A172 (cell line): ENCODE results near the gene PRSS33. TPM values are rescaled to one million over a fixed set of nuclear protein-coding genes. Genes with fewer than 3 reads are reported as not detected.

Experiments
- DNase-seq: peaks from one replicate; pipeline ENCODE4 v3.0.0-alpha.2; 2015; ENCODE audit warnings: low spot score
- total RNA-seq: library from RNA; depleted of rRNA; stranded (reverse); fragments of >200 nt; shearing (Covaris generic); gene quantifications from 2 replicates; pipeline ENCODE4 v1.2.3, GENCODE V29; 2014

The PRSS33 gene
- total RNA-seq, 1 experiment from 2014 or later = 0.17 TPM

DNA sequence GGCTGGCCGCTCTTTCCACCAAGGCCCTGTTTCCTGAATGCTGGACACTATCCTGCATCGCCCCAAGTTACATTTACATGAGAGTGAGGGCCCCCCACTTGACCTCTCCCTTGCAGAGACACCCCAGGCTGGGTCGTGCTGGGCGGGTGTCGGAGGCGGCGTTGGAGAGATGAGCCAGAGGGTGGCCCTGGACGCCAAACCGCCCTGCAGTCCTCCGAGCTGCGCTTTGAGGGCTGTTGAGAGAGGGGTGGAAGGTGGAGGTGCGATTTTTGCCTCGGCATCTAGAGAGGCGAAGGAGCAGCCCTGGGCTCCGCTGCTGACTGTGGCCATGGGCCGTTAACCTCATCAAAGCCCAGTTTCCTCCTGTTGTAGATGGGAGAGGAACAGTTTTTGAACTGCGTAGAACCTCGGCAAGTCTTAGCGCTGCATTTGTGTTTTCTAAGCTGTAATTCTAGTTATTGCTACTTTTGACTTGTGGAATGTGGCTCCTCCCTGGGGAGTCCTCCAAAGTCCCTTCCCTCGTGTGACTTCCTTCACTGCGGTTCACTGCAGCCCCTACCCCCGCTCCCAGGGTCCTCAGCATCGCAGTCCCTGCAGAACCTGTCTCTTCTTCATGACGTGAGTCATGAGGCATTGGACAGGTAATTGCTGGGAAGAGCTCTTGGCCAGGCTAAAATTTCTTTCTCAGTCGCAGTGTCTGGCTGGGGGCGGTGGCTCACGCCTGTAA is 9.3 kb downstream of the PRSS33 start:
- DNase-seq = no peak

- peak; percentile 61 for DNase-seq
Measured at GRCh38 chr16:2777231-2777902, 10.0 kb downstream of the PRSS33 start, which contains the start of gene ELOB. Gene ELOB, minus strand, starts transcription at chr16:2777280. Its CDS starts 41 bp downstream, at chr16:2777239.

- no peak for DNase-seq
Measured at GRCh38 chr16:2776500-2777139, 10.7 kb downstream of the PRSS33 start.

GRCh38 chr16:2775765-2776499 is 11.4 kb downstream of the PRSS33 start:
- no peak for DNase-seq

DNA sequence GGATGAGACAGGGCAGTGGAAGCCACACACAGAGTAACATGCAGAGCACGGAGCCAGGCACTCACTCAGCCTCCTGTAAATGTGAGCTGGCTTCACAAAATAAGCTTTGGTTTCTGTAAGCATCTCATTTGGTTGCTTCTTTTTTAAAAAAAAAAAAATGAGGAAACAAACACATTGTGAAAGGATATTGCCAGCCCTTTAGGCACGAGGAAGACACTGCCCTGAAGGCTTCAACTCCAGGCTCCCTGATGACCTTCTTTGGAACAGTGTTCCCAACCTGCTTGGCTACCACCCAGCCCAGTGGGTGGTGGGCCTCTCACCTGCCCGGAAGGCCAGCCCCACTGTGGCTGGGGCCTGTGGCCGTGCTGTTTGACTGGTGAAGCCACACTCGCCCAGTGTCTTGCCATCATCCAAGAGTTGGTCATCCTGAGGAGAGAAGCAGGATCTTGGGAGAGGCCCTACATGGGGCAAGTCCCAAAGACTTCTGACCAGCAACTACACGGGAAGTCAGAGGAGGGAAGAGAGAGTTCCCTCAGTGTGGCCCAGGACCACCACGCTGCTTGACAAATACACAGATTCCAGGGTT is 12.1 kb downstream of the PRSS33 start:
- no peak for DNase-seq

GRCh38 chr16:2774161-2774891 is 13.0 kb downstream of the PRSS33 start:
- no peak for DNase-seq

- peak; percentile 66 for DNase-seq
Measured at GRCh38 chr16:2773188-2773968, 14.0 kb downstream of the PRSS33 start.

DNA sequence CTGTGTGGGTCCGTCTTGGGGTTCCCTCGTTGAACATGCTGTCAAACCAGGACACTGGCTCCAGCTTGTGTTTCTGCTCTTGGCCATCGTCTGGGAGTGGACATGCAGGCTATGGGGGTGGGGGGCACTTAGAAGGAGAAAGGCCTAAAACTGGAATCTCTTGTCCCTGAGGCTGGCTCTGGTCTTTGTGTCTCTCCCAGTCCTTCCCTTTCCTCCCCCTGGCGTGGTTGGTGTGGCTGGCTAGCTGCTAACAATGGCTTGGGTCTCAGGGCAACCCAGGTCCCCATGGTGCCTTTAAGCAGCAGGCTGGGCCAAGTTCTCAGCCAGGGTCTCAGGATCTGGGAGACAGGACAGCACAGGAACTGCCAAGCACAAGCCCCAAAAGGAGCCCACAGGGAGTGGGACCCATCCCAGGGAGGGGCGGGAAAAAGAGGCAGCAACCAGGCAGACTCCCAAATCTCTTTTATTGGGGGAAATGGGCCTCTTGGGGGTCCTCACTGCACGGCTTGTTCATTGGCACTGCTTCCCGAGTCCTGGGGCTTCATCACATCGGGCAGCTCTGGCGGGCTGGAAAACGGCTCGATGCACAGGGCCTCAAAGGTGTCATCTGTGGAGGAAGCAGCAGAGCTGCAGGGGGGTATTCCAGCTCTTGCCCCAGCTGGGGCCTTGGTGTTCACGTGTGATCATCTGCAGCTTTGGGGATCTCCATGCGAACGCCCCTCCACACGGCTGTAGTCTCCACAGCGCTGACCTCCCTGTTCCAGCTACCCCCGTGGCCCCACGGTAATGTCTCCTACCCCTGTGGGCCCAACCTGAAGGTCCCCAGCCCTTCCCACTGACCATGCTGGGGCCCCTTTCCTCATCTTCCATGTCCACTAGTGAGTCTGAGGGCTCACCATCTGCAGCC is 15.6 kb downstream of the PRSS33 start:
- DNase-seq = no peak

GRCh38 chr16:2770057-2770951 is 17.1 kb downstream of the PRSS33 start:
- peak; percentile 38 for DNase-seq

- peak; percentile 51 for DNase-seq
Measured at GRCh38 chr16:2769675-2770056, 17.7 kb downstream of the PRSS33 start.

DNA sequence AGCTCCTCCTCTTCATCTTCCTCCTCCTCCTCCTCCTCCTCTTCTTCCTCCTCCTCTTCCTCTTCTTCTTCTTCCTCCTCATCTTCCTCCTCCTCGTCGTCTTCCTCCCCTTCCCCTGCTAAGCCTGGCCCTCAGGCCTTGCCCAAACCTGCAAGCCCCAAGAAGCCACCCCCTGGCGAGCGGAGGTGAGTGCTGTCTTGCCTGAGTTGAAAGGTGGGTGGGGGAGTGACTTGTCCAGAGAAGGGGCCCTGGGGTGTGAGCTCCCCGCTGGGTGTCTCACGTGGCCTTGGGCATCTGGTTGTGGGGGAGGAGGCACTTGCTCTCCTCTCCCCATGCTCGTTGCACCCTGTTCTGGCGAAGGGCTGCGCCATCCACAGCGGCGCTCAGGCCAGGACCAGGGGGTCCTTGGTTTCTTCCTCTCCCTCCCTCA is 18.2 kb downstream of the PRSS33 start:
- no peak for DNase-seq

GRCh38 chr16:2768403-2769089 is 18.8 kb downstream of the PRSS33 start:
- DNase-seq = no peak

- peak; percentile 87 for DNase-seq
Measured at GRCh38 chr16:2767891-2768290, 19.5 kb downstream of the PRSS33 start.

DNA sequence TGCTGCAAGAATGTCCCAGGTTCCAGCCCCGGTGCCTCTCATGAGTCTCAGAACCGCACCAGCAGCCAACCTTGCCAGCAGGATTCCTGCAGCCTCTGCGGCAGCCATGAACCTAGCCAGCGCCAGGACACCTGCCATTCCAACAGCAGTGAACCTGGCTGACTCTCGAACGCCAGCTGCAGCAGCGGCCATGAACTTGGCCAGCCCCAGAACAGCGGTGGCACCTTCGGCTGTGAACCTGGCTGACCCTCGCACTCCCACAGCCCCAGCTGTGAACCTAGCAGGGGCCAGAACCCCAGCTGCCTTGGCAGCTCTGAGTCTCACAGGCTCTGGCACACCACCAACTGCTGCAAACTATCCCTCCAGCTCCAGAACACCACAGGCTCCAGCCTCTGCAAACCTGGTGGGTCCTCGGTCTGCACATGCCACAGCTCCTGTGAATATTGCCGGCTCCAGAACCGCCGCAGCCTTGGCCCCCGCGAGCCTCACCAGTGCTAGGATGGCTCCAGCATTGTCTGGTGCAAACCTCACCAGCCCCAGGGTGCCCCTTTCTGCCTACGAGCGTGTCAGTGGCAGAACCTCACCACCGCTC is 20.1 kb downstream of the PRSS33 start:
- DNase-seq = no peak

DNA sequence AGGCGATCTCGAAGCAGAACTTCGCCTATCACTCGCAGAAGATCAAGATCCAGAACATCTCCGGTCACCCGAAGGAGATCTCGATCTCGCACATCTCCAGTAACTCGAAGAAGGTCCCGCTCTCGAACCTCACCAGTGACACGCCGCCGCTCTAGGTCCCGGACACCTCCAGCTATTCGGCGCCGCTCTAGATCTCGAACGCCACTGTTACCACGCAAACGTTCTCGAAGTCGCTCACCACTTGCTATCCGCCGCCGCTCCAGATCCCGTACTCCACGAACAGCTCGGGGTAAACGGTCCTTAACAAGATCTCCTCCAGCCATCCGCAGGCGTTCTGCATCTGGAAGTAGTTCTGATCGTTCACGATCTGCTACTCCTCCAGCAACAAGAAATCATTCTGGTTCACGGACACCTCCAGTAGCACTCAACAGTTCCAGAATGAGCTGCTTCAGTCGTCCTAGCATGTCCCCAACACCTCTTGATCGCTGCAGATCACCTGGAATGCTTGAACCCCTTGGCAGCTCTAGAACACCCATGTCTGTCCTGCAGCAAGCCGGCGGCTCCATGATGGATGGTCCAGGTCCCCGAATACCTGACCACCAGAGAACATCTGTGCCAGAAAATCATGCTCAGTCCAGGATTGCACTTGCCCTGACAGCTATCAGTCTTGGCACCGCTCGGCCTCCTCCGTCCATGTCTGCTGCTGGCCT is 20.8 kb downstream of the PRSS33 start:
- DNase-seq = no peak
